NCI-H2107 treated with DMSO at 0.1 percent for 48 hours (cell line): ENCODE measurements around the gene SLC25A17.

Source experiments
- DNase-seq: peaks from one replicate; lab custom pipeline; 2025; ENCODE audit not compliant: unreplicated experiment; lab: John Stamatoyannopoulos, UW

SLC25A17 gene

GRCh38 chr22:40758390-40758789, 60.8 kb downstream of the SLC25A17 start:
- no peak for DNase-seq

DNA sequence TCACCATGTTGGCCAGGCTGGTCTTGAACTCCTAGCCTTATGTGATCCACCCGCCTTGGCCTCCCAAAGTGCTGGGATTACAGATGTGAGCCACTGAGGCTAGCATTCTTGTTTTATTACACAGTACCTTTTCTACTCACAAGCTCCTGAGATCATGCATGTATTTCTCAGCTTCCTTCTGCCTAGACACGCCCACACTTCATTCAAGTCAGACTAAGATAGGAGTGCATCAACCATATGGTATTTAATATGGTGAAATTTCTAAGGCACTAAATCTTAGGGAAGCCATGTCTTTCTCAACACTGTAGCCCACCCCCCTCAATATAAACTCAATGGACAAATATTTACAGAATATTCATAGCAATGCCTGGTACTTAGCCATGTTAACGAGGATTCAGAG, 62.1 kb downstream of the SLC25A17 start:
- no peak for DNase-seq

- no peak for DNase-seq
These were observed 66.0 kb downstream of the SLC25A17 start for GRCh38 chr22:40753114-40753513.

GRCh38 chr22:40751250-40751649, 67.9 kb downstream of the SLC25A17 start:
- DNase-seq: no peak

DNA sequence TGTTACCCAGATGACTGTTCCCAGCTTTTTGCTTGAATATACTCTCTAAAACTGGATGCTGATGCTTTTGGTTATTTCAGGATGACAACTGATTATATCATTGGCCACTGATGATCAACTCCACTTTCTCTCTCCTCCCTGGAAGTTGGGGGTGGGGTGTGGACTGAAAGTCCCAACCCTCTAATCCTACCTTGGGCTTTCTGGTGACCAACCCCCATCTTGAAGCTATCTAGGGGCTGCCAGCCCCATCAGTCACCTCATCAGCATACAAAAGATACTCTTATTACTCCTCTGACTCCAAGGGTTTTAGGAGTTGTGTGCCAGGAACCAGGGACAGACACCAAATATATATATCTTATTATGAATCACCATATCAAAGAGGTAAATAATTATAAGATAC, 69.3 kb downstream of the SLC25A17 start:
- DNase-seq: no peak

- DNase-seq: no peak
These were observed 70.5 kb downstream of the SLC25A17 start for GRCh38 chr22:40748388-40749355.

DNA sequence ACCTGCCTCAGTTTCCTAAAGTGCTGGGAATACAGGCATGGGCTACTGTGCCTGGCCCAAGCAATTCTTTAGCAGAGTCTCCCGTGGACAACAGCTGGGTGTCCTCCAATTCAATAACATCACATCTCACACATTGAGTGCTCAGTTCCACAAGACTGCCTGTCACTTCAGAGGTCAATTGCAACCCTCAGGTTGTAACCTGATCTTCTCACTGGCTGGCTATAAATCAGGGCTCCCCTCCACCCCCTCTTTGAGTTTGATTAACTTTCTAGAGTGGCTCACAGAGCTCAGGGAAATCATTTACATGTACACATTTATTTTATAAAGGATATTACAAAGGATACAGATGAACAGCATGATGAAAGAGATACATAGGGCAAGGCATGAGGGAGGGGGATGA, 71.8 kb downstream of the SLC25A17 start:
- no peak for DNase-seq

DNA sequence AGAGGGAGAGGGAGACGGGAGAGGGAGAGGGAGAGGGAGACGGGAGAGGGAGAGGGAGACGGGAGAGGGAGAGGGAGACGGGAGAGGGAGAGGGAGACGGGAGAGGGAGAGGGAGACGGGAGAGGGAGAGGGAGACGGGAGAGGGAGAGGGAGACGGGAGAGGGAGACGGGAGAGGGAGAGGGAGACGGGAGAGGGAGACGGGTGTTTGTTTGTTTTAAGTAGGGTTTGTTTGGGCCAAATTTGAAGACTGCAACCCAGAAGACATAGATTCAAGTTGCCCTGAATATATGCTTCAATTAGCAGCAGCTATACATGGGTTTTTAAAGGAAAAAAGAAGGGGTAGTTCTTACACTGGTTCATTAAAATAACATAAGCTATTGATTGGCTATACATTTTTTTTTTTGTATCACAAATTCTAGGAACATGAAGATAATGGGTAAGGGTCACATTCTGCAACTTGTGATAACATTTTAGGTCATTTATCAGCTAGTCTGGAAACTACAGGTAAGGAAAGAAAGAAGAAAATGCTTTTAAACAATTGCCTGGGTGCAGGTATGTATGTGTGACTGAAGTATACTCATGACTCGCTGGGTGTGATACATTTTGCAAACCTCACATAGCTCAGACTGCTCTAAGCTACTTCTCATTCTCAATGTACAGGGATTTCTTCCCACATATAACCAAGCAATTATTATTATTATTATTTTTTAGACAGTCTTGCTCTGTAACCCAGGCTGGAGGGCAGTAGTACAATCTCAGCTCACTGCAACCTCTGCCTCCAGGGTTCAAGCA, 72.5 kb downstream of the SLC25A17 start:
- no peak for DNase-seq

DNA sequence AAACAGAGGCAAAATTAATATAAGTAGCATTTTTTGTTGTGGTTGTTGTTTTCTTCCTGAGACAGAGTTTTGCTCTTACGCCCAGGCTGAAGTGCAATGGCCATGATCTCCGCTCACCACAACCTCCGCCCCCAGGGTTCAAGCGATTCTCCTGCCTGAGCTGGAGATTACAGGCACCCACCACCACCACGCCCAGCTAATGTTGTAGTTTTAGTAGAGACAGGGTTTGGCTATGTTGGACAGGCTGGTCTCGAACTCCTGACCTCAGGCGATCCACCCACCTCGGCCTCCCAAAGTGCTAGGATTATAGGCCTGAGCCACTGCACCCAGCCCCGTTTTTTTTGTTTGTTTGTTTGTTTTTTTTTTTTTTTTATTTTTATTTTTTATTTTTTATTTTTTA, 75.4 kb downstream of the SLC25A17 start:
- DNase-seq: no peak

GRCh38 chr22:40741116-40741515, 78.0 kb downstream of the SLC25A17 start:
- no peak for DNase-seq

GRCh38 chr22:40739721-40740120, 79.4 kb downstream of the SLC25A17 start:
- no peak for DNase-seq

GRCh38 chr22:40733919-40734318, 85.2 kb downstream of the SLC25A17 start:
- no peak for DNase-seq

GRCh38 chr22:40732999-40733292, 86.2 kb downstream of the SLC25A17 start:
- DNase-seq: no peak

- no peak for DNase-seq
These were observed 89.9 kb downstream of the SLC25A17 start for GRCh38 chr22:40729284-40729683.

- peak; percentile 32 for DNase-seq
These were observed 90.4 kb downstream of the SLC25A17 start for GRCh38 chr22:40728731-40729189.

- DNase-seq: no peak
These were observed 91.1 kb downstream of the SLC25A17 start for GRCh38 chr22:40727964-40728615.

DNA sequence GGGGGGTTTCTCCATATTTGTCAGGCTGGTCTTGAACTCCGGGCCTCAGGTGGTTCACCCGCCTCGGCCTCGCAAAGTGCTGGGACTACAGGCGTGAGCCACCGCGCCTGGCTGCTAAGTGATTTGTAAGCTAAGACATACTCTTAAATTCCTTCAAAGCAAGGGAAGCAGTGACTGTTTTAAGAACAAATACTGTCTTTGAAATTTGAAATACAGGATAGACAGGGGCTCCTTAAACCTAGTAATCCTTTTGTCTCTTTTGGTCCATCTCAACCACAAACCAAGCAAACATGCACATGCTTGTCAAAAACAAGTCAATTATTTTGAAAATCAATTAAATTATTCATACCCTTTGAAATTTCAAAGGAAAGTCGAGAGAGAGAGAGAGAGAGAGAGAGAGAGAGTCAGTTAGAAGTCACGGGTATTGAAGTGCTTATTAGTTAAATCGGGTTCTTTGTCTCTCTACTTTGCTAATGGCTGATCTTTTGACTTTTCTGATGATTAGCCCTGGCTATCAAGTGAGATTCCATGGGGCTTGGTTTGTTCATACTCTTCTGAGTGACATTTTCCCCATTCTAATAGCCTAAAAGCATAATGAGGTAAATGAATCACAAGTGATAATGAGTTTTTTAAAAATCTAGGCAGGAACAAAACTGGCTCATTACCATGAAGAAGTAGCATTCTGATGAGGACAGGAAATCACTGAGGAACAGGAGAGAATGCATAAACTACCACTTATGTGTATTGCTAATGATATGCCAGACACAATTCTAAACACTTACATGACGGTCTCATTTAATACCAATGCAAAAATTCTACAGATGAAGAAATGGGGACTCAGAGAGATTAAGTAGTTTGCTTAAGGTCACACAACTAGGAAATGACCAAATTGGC, 91.8 kb downstream of the SLC25A17 start:
- no peak for DNase-seq

DNA sequence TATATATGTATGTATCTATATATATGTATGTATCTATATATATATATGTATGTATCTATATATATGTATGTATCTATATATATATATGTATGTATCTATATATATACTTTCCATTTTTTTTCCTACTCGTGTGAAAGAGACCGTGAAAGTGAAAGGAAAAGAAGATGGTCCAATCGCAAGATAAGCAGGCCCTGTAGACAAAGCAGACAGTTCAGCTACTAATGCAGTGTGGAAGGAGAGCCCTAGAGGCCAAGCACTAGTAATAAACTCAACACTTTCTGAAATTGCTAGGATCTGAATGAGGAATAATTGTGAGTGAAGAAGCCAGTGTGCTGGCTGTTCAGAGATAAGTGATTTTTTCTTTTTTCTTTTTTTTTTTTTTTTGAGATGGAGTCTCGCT, 92.6 kb downstream of the SLC25A17 start:
- no peak for DNase-seq

DNA sequence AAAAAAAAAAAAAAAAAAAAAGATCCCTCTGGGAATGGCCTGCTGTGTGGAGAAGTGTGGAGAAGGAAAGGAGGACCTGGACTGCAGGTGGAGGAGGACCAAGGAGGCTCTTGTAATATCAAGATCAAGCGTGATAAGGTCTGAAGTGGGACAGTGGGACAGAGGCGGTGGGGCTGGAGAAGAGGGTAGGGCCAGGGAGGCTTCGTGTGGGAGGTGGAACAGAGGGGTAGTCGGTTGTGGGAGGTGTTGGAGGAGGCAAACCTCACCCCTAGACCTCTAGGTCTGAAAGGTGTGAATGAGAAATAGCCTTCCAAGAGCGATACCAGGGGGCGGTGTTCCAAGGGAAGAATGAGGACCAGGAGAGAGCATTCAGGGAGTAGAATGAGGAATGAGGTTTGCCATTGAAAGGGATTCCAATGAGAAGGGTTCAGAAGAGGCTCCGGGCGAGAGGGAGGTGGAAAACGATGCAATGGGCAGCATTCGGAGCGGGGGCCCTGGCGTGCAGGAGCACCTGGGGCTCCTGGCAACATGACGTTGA, 95.7 kb downstream of the SLC25A17 start:
- no peak for DNase-seq

- DNase-seq: peak; percentile 38
These were observed 97.9 kb downstream of the SLC25A17 start for GRCh38 chr22:40721266-40721665.
